GM12864 (cell line): ENCODE results near the gene FOSL2.

Experiments
- DNase-seq: peaks from one replicate; pipeline ENCODE4 v3.0.0-alpha.2; 2011; ENCODE audit warnings: low read depth
- H3K4me3 ChIP-seq: 2 replicates; pipeline ENCODE4 v1.5.1; 2011; ENCODE audit warnings: mild to moderate bottlenecking, low read depth, low read length, control low read depth
- TF ChIP-seq, protein P1 (sequence below): IDR thresholded peaks from 2 replicates; pipeline ENCODE4 v1.5.1; 2011; ENCODE audit warnings: low read depth, mild to moderate bottlenecking, moderate library complexity, low read length, control low read depth, inconsistent platforms; ENCODE audit errors: missing control alignments

The FOSL2 gene

GRCh38 chr2:28461056-28461455 is 68.4 kb downstream of the FOSL2 start:
- no peak for DNase-seq
- TF ChIP-seq, protein P1, sequence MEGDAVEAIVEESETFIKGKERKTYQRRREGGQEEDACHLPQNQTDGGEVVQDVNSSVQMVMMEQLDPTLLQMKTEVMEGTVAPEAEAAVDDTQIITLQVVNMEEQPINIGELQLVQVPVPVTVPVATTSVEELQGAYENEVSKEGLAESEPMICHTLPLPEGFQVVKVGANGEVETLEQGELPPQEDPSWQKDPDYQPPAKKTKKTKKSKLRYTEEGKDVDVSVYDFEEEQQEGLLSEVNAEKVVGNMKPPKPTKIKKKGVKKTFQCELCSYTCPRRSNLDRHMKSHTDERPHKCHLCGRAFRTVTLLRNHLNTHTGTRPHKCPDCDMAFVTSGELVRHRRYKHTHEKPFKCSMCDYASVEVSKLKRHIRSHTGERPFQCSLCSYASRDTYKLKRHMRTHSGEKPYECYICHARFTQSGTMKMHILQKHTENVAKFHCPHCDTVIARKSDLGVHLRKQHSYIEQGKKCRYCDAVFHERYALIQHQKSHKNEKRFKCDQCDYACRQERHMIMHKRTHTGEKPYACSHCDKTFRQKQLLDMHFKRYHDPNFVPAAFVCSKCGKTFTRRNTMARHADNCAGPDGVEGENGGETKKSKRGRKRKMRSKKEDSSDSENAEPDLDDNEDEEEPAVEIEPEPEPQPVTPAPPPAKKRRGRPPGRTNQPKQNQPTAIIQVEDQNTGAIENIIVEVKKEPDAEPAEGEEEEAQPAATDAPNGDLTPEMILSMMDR, result no peak
- no peak overlapping the region for H3K4me3 ChIP-seq

DNA sequence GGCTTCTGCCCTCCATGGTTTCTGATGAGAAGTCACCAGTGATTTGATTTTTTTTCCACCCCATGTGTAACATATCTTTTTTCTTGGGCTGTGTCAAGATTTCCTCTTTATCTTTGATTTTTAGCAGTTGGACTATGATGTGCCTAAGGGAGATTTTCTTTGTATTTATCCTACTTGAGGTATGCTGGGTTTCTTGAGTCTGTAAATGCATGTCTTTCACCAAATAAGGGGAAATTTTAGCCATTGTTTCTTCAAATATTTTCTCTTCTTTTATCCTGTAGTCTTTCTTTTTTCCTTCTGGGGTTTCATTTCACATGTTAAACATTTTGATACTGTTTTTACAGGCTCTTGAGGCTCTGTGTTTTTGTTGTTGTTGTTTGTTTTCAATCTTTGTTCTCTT is 69.5 kb downstream of the FOSL2 start:
- no peak overlapping the region for H3K4me3 ChIP-seq
- DNase-seq, result no peak
- TF ChIP-seq, protein P1, result no peak

- TF ChIP-seq, protein P1, result no peak
- no peak for DNase-seq
- H3K4me3 ChIP-seq, result no peak overlapping the region
Observed at GRCh38 chr2:28463211-28463816, 70.7 kb downstream of the FOSL2 start.

- TF ChIP-seq, protein P1, result no peak
- DNase-seq, result no peak
Observed at GRCh38 chr2:28463893-28464292, 71.2 kb downstream of the FOSL2 start.

DNA sequence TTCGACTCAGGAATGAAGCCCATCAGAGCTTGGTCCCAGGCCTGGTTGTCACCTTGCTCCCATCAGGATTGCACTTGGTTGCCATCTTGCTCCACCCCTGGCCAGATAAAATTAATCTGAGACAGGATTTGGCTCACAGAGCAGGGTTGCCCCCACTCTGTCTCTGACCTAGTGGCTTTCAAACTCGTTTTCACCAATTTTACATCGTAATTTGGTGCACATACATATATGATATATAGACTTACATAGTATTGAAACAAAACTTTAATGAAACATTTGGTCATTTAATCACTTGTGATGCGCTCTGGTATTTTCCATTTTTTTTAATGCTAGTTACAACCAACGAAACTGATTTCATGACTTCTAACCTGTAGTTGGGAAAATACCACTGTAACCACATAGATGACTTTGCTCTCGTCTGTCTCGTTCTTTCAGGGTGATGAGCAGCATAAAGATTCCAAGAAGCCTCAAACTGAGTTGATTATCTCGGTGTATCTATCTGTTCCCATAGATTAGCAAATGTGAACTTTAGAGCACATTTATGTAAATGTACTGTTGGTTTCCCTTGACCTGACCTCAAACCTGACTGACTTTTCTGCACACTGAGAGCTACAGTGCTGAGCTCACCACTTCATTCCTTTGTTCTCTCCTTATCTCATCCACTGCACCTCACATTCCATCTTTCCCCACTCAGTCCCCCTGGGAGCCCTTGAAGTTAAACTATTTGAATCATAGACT is 72.7 kb downstream of the FOSL2 start:
- no peak for DNase-seq
- TF ChIP-seq, protein P1, result no peak

More at GRCh38 chr2:28463893-28464292, 71.2 kb downstream of the FOSL2 start:
- H3K4me3 ChIP-seq, result no peak overlapping the region

More for the DNA sequence above, 72.7 kb downstream of the FOSL2 start:
- no peak overlapping the region for H3K4me3 ChIP-seq
